Left lung (tissue), 10 donors: ENCODE measurements around the gene ESD. TPM values are rescaled to one million over a fixed set of nuclear protein-coding genes. Genes with fewer than 3 reads are reported as not detected.

Experiments used
- ATAC-seq: fragments of 200-7000 bp; cut with Tn5 transposase; one replicate; pipeline ENCODE4 v1.9.1; 2020; ENCODE audit warnings: moderate library complexity
- DNase-seq, 4 donors: peaks; one replicate each; pipeline ENCODE4 v3.0.0-alpha.2; 2013 to 2020
- H3K27ac ChIP-seq, 2 donors: fragments of 200-600 bp; sonication (generic) in 1 of 2; one replicate each; pipeline versions ENCODE4 v1.5.0 to v1.8.0; 2020 to 2021
- H3K27me3 ChIP-seq, 2 donors: fragments of 200-600 bp; sonication (generic) in 1 of 2; one replicate each; pipeline versions ENCODE4 v1.5.0 to v1.8.0; 2020 to 2021
- H3K36me3 ChIP-seq, 2 donors: fragments of 200-600 bp; sonication (generic) in 1 of 2; one replicate each; pipeline versions ENCODE4 v1.5.0 to v1.8.0; 2020 to 2021
- H3K4me1 ChIP-seq, 2 donors: fragments of 200-600 bp; one replicate each; pipeline ENCODE4 v1.8.0; 2021
- H3K4me3 ChIP-seq, 2 donors: fragments of 200-600 bp; sonication (generic) in 1 of 2; one replicate each; pipeline versions ENCODE4 v1.5.0 to v1.8.0; 2020 to 2021; ENCODE audit warnings: mild to moderate bottlenecking in 1 of 2
- H3K9me3 ChIP-seq, 2 donors: fragments of 200-600 bp; sonication (generic) in 1 of 2; one replicate each; pipeline versions ENCODE4 v1.5.0 to v1.8.0; 2020 to 2021
- CTCF ChIP-seq, 2 donors: fragments of 200-600 bp; sonication (generic) in 1 of 2; IDR thresholded peaks; one replicate each; pipeline versions ENCODE4 v1.5.0 to v1.8.0; 2021; ENCODE audit warnings: antibody characterized with exemption in 2 of 2
- intact Hi-C, 2 donors: fragments of 100-400 bp; cut with DNase I; formaldehyde crosslinking; loops; one replicate each; pipeline versions ENCODE4 v1.11.2 to v1.14.2; 2022
- polyA plus RNA-seq, 6 donors: library from polyadenylated mRNA; unstranded; fragments of 120-200 nt; gene quantifications; one replicate each; pipeline ENCODE4 v1.2.1, GENCODE V29; 2013; ENCODE audit not compliant: insufficient read length in 6 of 6
- total RNA-seq, 2 donors: library from RNA; stranded (reverse); fragmentation: NEBNext Ultra II Directional; extraction: Animal tissue kit (Norgen Biotek cat#: 25700); gene quantifications; one replicate each; pipeline ENCODE4 v1.2.1, GENCODE V29; 2021
- donor health status: DM: no; HTN: yes; CAD: no.
- donor health status: DM: no; HTN: no; CAD: no.

Gene ESD
- total and polyA plus RNA-seq, 8 donors = 99.6 to 277 (median 235) TPM

- Histone ChIP-seq H3K4me3 (no peak overlapping the region), H3K4me1 (no peaks in the 10 kb centered on the region), H3K9me3 (no peaks in the 10 kb centered on the region), H3K27ac (no peak overlapping the region), H3K36me3 (no peaks in the 10 kb centered on the region), H3K27me3 (no peaks in the 10 kb centered on the region)
- no peak for DNase-seq
- intact Hi-C loops = no loop called here
- TF ChIP-seq CTCF (IDR thresholded peaks at IDR 0.05) = no peak
- no peak for ATAC-seq
Observed at GRCh38 chr13:46839399-46839798, 42.4 kb upstream of the ESD start.

- no peaks in the 10 kb centered on the region for H3K27me3 ChIP-seq
- H3K36me3 ChIP-seq = no peaks in the 10 kb centered on the region
- no peak for TF ChIP-seq CTCF (IDR thresholded peaks at IDR 0.05)
- H3K27ac ChIP-seq = no peak overlapping the region
- H3K9me3 ChIP-seq = no peaks in the 10 kb centered on the region
- ATAC-seq = no peak
- DNase-seq = no peak
- intact Hi-C loops = no loop called here
- no peak overlapping the region for H3K4me3 ChIP-seq
- no peaks in the 10 kb centered on the region for H3K4me1 ChIP-seq
Observed at GRCh38 chr13:46834657-46835056, 37.7 kb upstream of the ESD start.

- no peak overlapping the region for H3K27ac ChIP-seq
- peak; percentile 70 to 71 for TF ChIP-seq CTCF (IDR thresholded peaks at IDR 0.05)
- intact Hi-C loops = no loop called here
- no peaks in the 10 kb centered on the region for H3K4me1 ChIP-seq
- ATAC-seq = peak; percentile 81
- H3K9me3 ChIP-seq = no peaks in the 10 kb centered on the region
- peak in 2 of 4 donors; percentile 34 to 60 for DNase-seq
- H3K27me3 ChIP-seq = no peaks in the 10 kb centered on the region
- no peaks in the 10 kb centered on the region for H3K36me3 ChIP-seq
- no peak overlapping the region for H3K4me3 ChIP-seq
Observed at GRCh38 chr13:46831588-46832194, 34.7 kb upstream of the ESD start.

- no peaks in the 10 kb centered on the region for H3K27me3 ChIP-seq
- H3K4me3 ChIP-seq = no peak overlapping the region
- no peaks in the 10 kb centered on the region for H3K9me3 ChIP-seq
- no peaks in the 10 kb centered on the region for H3K36me3 ChIP-seq
- no peak for DNase-seq
- no peaks in the 10 kb centered on the region for H3K4me1 ChIP-seq
- ATAC-seq = no peak
- intact Hi-C loops = no loop called here
- TF ChIP-seq CTCF (IDR thresholded peaks at IDR 0.05) = no peak
- no peak overlapping the region for H3K27ac ChIP-seq
Observed at GRCh38 chr13:46830405-46831005, 33.5 kb upstream of the ESD start.

- no peak for TF ChIP-seq CTCF (IDR thresholded peaks at IDR 0.05)
- Histone ChIP-seq H3K27ac (no peak overlapping the region), H3K36me3 (no peaks in the 10 kb centered on the region), H3K4me3 (no peak overlapping the region), H3K4me1 (no peaks in the 10 kb centered on the region), H3K9me3 (no peaks in the 10 kb centered on the region), H3K27me3 (no peaks in the 10 kb centered on the region)
- intact Hi-C loops = no loop called here
- no peak for DNase-seq
- no peak for ATAC-seq
Observed at GRCh38 chr13:46822551-46822950, 25.6 kb upstream of the ESD start.
